ENCODE data around the gene HLA-DRA. TPM values are rescaled to one million over a fixed set of nuclear protein-coding genes. Genes with fewer than 3 reads are reported as not detected.

Gene HLA-DRA
- total RNA-seq, 1 experiment from 2014 or later = 2.8 TPM

DNA sequence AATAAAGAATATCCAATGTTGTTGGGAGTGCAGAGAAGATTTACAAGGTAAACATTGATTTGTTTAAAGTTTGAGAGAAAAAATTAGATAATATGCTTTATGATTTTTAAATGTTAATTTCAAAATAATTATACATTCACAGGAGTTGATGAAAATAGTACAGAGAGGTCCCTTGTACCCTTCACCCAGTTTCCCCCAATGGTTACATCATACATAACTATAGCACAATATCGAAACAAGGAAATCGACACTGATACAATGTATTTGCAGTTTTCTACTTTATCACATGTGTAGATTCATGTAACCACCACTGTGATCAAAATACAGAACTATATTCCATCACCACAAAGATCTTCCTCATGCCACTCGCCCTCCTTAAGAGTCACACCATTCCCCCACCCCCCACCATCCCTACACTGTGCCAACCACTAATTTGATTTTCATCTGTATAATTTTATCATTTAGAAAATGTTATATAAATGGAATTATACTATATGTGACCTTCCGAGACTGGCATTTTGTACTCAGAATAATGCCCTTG is 11.7 kb upstream of the HLA-DRA start (continued):
- TF ChIP-seq TCF7 (CRISPR knock-in tag; IDR thresholded peaks at IDR 0.05; ENCODE audit: low read depth) = no peak
- no peak for TF ChIP-seq IRF2 (CRISPR knock-in tag; IDR thresholded peaks at IDR 0.05; ENCODE audit: borderline replicate concordance, low read depth)
- TF ChIP-seq, protein P1, sequence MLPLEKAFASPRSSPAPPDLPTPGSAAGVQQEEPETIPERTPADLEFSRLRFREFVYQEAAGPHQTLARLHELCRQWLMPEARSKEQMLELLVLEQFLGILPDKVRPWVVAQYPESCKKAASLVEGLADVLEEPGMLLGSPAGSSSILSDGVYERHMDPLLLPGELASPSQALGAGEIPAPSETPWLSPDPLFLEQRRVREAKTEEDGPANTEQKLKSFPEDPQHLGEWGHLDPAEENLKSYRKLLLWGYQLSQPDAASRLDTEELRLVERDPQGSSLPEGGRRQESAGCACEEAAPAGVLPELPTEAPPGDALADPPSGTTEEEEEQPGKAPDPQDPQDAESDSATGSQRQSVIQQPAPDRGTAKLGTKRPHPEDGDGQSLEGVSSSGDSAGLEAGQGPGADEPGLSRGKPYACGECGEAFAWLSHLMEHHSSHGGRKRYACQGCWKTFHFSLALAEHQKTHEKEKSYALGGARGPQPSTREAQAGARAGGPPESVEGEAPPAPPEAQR (CRISPR knock-in tag; IDR thresholded peaks at IDR 0.05) = no peak
- no peak for TF ChIP-seq ZNF219 (CRISPR knock-in tag; IDR thresholded peaks at IDR 0.05; ENCODE audit: borderline replicate concordance)
- no peak for TF ChIP-seq NR1H2 (CRISPR knock-in tag; IDR thresholded peaks at IDR 0.05)
- TF ChIP-seq, protein P2, sequence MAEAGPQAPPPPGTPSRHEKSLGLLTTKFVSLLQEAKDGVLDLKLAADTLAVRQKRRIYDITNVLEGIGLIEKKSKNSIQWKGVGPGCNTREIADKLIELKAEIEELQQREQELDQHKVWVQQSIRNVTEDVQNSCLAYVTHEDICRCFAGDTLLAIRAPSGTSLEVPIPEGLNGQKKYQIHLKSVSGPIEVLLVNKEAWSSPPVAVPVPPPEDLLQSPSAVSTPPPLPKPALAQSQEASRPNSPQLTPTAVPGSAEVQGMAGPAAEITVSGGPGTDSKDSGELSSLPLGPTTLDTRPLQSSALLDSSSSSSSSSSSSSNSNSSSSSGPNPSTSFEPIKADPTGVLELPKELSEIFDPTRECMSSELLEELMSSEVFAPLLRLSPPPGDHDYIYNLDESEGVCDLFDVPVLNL (CRISPR knock-in tag; IDR thresholded peaks at IDR 0.05; ENCODE audit: borderline replicate concordance, low read depth) = no peak
- no peak for TF ChIP-seq FOXP1 (CRISPR knock-in tag; IDR thresholded peaks at IDR 0.05; ENCODE audit: borderline replicate concordance)

DNA sequence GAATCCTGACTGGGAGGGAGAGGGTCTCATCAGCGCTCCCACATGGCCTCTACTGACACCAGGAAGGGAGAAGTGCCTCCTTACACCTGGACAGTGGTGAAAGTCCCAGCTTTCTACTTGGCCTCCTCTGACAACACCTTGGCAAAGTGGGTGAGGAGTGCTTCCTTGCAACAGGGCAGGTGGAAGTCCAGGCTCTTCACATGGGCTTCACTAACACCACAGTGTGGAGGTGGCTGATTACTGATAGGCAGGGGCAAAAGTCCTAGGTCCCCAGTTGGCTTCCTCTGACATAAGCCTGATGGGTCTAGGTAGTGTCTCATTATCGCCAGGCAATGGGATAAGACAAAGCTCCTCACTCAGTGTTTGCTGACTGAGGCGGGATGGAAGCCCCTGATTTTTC is 9.5 kb upstream of the HLA-DRA start:
- no peak for ATAC-seq
- Mint-ChIP-seq H3K4me1 (no peaks in the 10 kb centered on the region), H3K9me3 (peaks cover 5% of the 10 kb centered on the region), H3K27me3 (ENCODE audit: low read depth) (no peaks in the 10 kb centered on the region), H3K27ac (no peak overlapping the region), H3K4me3 (no peak overlapping the region), H3K36me3 (no peaks in the 10 kb centered on the region)
- CTCF ChIA-PET = no interaction called here
- TF ChIP-seq, protein P3, sequence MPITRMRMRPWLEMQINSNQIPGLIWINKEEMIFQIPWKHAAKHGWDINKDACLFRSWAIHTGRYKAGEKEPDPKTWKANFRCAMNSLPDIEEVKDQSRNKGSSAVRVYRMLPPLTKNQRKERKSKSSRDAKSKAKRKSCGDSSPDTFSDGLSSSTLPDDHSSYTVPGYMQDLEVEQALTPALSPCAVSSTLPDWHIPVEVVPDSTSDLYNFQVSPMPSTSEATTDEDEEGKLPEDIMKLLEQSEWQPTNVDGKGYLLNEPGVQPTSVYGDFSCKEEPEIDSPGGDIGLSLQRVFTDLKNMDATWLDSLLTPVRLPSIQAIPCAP (CRISPR knock-in tag; IDR thresholded peaks at IDR 0.05) = no peak
- TF ChIP-seq, protein P4, sequence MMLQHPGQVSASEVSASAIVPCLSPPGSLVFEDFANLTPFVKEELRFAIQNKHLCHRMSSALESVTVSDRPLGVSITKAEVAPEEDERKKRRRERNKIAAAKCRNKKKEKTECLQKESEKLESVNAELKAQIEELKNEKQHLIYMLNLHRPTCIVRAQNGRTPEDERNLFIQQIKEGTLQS (CRISPR knock-in tag; conservative IDR thresholded peaks at IDR 0.05) = no peak
- no peak for TF ChIP-seq TCF7 (CRISPR knock-in tag; IDR thresholded peaks at IDR 0.05; ENCODE audit: low read depth)
- TF ChIP-seq JAZF1 (CRISPR knock-in tag; IDR thresholded peaks at IDR 0.05) = no peak
- TF ChIP-seq, protein P5, sequence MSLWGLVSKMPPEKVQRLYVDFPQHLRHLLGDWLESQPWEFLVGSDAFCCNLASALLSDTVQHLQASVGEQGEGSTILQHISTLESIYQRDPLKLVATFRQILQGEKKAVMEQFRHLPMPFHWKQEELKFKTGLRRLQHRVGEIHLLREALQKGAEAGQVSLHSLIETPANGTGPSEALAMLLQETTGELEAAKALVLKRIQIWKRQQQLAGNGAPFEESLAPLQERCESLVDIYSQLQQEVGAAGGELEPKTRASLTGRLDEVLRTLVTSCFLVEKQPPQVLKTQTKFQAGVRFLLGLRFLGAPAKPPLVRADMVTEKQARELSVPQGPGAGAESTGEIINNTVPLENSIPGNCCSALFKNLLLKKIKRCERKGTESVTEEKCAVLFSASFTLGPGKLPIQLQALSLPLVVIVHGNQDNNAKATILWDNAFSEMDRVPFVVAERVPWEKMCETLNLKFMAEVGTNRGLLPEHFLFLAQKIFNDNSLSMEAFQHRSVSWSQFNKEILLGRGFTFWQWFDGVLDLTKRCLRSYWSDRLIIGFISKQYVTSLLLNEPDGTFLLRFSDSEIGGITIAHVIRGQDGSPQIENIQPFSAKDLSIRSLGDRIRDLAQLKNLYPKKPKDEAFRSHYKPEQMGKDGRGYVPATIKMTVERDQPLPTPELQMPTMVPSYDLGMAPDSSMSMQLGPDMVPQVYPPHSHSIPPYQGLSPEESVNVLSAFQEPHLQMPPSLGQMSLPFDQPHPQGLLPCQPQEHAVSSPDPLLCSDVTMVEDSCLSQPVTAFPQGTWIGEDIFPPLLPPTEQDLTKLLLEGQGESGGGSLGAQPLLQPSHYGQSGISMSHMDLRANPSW (CRISPR knock-in tag; conservative IDR thresholded peaks at IDR 0.05; ENCODE audit: low read depth) = no peak
- TF ChIP-seq ZNF219 (CRISPR knock-in tag; IDR thresholded peaks at IDR 0.05; ENCODE audit: borderline replicate concordance) = no peak
- DNase-seq (ENCODE audit: low spot score) = no peak
- POLR2A ChIA-PET = no interaction called here

DNA sequence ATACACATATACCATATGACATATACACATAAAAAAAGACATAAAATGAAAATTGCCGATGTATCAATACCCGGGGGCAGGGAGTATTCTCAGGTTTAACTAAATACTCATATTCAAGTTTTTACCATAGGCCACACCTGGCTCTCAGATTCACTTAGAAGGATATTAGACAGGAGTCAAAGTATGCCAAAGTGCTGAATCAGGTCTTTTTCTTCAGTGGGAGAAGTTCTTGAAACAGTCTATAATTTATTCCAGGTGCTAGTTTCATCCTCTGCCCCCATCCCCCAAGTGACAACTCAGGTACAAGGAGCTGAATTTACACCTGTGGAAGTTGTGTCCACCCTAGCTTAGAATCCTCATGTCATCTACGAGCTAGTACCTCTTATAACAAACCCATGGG is 8.5 kb upstream of the HLA-DRA start:
- no peak for ATAC-seq
- no peak overlapping the region for H3K27ac Mint-ChIP-seq
- no peaks in the 10 kb centered on the region for H3K4me1 Mint-ChIP-seq
- H3K27me3 Mint-ChIP-seq (ENCODE audit: low read depth) = no peaks in the 10 kb centered on the region; the same call in 1 of the 2 replicates
- H3K36me3 Mint-ChIP-seq = no peaks in the 10 kb centered on the region
- POLR2A ChIA-PET = no interaction called here
- DNase-seq (ENCODE audit: low spot score) = no peak
- CTCF ChIA-PET = interaction anchor here (1.1 to 1.2 kb wide), 2 partner anchors 273 to 355 kb away, joined by 3 to 4 read pairs; no protein-coding TSS in a partner anchor
- no peak overlapping the region for H3K4me3 Mint-ChIP-seq
- H3K9me3 Mint-ChIP-seq = peaks cover 5% of the 10 kb centered on the region
- TF ChIP-seq, protein P1 (CRISPR knock-in tag; IDR thresholded peaks at IDR 0.05) = no peak
- TF ChIP-seq OVOL2 (CRISPR knock-in tag; IDR thresholded peaks at IDR 0.05; ENCODE audit: borderline replicate concordance) = no peak
- no peak for TF ChIP-seq ESRRA (CRISPR knock-in tag; IDR thresholded peaks at IDR 0.05; ENCODE audit: borderline replicate concordance)
- TF ChIP-seq, protein P6, sequence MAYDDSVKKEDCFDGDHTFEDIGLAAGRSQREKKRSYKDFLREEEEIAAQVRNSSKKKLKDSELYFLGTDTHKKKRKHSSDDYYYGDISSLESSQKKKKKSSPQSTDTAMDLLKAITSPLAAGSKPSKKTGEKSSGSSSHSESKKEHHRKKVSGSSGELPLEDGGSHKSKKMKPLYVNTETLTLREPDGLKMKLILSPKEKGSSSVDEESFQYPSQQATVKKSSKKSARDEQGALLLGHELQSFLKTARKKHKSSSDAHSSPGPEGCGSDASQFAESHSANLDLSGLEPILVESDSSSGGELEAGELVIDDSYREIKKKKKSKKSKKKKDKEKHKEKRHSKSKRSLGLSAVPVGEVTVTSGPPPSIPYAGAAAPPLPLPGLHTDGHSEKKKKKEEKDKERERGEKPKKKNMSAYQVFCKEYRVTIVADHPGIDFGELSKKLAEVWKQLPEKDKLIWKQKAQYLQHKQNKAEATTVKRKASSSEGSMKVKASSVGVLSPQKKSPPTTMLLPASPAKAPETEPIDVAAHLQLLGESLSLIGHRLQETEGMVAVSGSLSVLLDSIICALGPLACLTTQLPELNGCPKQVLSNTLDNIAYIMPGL (CRISPR knock-in tag; IDR thresholded peaks at IDR 0.05) = no peak
- no peak for TF ChIP-seq ETV6 (CRISPR knock-in tag; IDR thresholded peaks at IDR 0.05)
- TF ChIP-seq, protein P7, sequence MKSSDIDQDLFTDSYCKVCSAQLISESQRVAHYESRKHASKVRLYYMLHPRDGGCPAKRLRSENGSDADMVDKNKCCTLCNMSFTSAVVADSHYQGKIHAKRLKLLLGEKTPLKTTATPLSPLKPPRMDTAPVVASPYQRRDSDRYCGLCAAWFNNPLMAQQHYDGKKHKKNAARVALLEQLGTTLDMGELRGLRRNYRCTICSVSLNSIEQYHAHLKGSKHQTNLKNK (CRISPR knock-in tag; IDR thresholded peaks at IDR 0.05) = no peak
- TF ChIP-seq, protein P8, sequence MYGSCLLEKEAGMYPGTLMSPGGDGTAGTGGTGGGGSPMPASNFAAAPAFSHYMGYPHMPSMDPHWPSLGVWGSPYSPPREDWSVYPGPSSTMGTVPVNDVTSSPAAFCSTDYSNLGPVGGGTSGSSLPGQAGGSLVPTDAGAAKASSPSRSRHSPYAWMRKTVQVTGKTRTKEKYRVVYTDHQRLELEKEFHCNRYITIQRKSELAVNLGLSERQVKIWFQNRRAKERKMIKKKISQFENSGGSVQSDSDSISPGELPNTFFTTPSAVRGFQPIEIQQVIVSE (CRISPR knock-in tag; IDR thresholded peaks at IDR 0.05; ENCODE audit: borderline replicate concordance) = no peak
- no peak for TF ChIP-seq CBFB (CRISPR knock-in tag; IDR thresholded peaks at IDR 0.05; ENCODE audit: low read depth)
- no peak for TF ChIP-seq GABPB1 (CRISPR knock-in tag; IDR thresholded peaks at IDR 0.05)
